Right lobe of liver (tissue), 4 donors: ENCODE data around the gene PTPN7.

ENCODE experiments used
- POLR2A ChIP-seq: fragments of 450-650 bp; IDR thresholded peaks from one replicate; pipeline ENCODE4 v1.6.1; 2017; ENCODE audit warnings: antibody characterized with exemption, mild to moderate bottlenecking
- TF ChIP-seq, protein P1 (sequence below), 4 donors: fragments of 200-600 bp in 3 of 4; fragments of 450-650 bp in 1 of 4; IDR thresholded peaks; one replicate each; pipeline versions ENCODE4 v1.5.1 to v1.8.0; 2016 to 2022; ENCODE audit warnings: antibody characterized with exemption in 4 of 4, mild to moderate bottlenecking in 2 of 4
- donor health status: DM: no; HTN: no; CAD: no.
- donor health status: DM: no; HTN: no; CAD: no.
- donor health status: DM: no; HTN: yes; CAD: no.

DNA sequence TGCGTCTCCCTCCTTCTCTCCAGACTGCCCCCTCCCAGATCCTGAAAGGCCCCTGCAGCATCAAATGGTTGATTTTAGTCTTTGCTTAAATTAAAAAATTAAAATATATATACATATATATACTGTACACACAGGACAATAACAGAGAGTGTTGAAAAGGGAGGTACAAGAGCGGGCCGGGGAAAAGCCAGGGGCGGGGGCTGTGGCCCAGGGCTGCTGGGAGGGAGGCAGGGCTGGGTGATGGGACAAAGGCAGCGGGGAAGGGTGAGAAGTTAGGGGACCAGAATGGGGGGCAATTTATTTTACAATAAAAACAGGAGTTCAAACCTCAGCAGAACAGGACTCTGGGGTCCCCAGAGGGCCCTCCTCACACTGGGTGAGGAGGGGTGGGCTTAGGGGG is 26.4 kb downstream of the PTPN7 start:
- TF ChIP-seq POLR2A: no peak
- TF ChIP-seq, protein P1, sequence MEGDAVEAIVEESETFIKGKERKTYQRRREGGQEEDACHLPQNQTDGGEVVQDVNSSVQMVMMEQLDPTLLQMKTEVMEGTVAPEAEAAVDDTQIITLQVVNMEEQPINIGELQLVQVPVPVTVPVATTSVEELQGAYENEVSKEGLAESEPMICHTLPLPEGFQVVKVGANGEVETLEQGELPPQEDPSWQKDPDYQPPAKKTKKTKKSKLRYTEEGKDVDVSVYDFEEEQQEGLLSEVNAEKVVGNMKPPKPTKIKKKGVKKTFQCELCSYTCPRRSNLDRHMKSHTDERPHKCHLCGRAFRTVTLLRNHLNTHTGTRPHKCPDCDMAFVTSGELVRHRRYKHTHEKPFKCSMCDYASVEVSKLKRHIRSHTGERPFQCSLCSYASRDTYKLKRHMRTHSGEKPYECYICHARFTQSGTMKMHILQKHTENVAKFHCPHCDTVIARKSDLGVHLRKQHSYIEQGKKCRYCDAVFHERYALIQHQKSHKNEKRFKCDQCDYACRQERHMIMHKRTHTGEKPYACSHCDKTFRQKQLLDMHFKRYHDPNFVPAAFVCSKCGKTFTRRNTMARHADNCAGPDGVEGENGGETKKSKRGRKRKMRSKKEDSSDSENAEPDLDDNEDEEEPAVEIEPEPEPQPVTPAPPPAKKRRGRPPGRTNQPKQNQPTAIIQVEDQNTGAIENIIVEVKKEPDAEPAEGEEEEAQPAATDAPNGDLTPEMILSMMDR (IDR thresholded peaks at IDR 0.05): no peak
